GM13977 (cell line): Measurements from ENCODE around the gene ARFRP1.

ENCODE experiments used
- DNase-seq: peaks from one replicate; pipeline ENCODE4 v3.0.0; 2012; ENCODE audit warnings: low spot score
- CTCF ChIP-seq: IDR thresholded peaks from 2 replicates; pipeline ENCODE4 v1.5.1; 2012; ENCODE audit warnings: mild to moderate bottlenecking, control low read depth; ENCODE audit not compliant: insufficient read depth; ENCODE audit errors: extremely low read depth, missing control alignments
- in situ Hi-C: fragments of 300-500 bp; cut with MboI; formaldehyde crosslinking; loops from one replicate; pipeline ENCODE4 v1.12.0; 2022; ENCODE audit warnings: low sequenced_read_pairs, low pct_unique_long_range_greater_than_20kb, mixed read lengths, inconsistent platforms; ENCODE audit not compliant: unreplicated experiment

ARFRP1 gene

GRCh38 chr20:63701329-63702035 lies 6.3 kb downstream of the ARFRP1 start:
- in situ Hi-C loops = no loop called here
- DNase-seq = peak; percentile 18
- no peak for TF ChIP-seq CTCF

- peak; percentile 15 for DNase-seq
- no peak for TF ChIP-seq CTCF
- in situ Hi-C loops = no loop called here
Measured at GRCh38 chr20:63701051-63701328, 6.8 kb downstream of the ARFRP1 start.

- DNase-seq = peak; percentile 16
- no peak for TF ChIP-seq CTCF
- in situ Hi-C loops = no loop called here
Measured at GRCh38 chr20:63700199-63701050, 7.4 kb downstream of the ARFRP1 start.

GRCh38 chr20:63699466-63700198 lies 8.1 kb downstream of the ARFRP1 start:
- in situ Hi-C loops = no loop called here
- no peak for DNase-seq
- no peak for TF ChIP-seq CTCF

- in situ Hi-C loops = no loop called here
- DNase-seq = peak; percentile 78
- no peak for TF ChIP-seq CTCF
Measured at GRCh38 chr20:63698739-63699465, 8.9 kb downstream of the ARFRP1 start.
